NCI-H2029 treated with DMSO at 0.1 percent for 48 hours (cell line): Measurements from ENCODE around the gene NNAT.
"Not testable (repeated sequence)": the region's sequence is repeated elsewhere in the genome, so short reads cannot be mapped to it uniquely, and the experiment has no call there.

Experiments used
- DNase-seq: peaks from one replicate; lab custom pipeline; 2025; lab: John Stamatoyannopoulos, UW

NNAT gene

GRCh38 chr20:37521061-37521771 is at the start of gene NNAT:
NNAT (plus strand) TSS chr20:37521250; CDS start chr20:37521332, 82 bp downstream.
- no peak for DNase-seq

- no peak for DNase-seq
These were observed 49.3 kb upstream of the NNAT start for GRCh38 chr20:37471741-37472235.

GRCh38 chr20:37472435-37472834 is 48.6 kb upstream of the NNAT start:
- not testable (repeated sequence) for DNase-seq

- DNase-seq, result no peak
These were observed 47.6 kb upstream of the NNAT start for GRCh38 chr20:37473249-37474000.

- no peak for DNase-seq
These were observed 46.7 kb upstream of the NNAT start for GRCh38 chr20:37474386-37474785.

- no peak for DNase-seq
These were observed 45.8 kb upstream of the NNAT start for GRCh38 chr20:37475252-37475651.

- no peak for DNase-seq
These were observed 44.0 kb upstream of the NNAT start for GRCh38 chr20:37477041-37477440.

GRCh38 chr20:37479266-37479665 is 41.8 kb upstream of the NNAT start:
- no peak for DNase-seq

- no peak for DNase-seq
These were observed 40.9 kb upstream of the NNAT start for GRCh38 chr20:37479925-37480691.

GRCh38 chr20:37480919-37481318 is 40.1 kb upstream of the NNAT start:
- no peak for DNase-seq

- no peak for DNase-seq
These were observed 39.4 kb upstream of the NNAT start for GRCh38 chr20:37481610-37482009.

- no peak for DNase-seq
These were observed 36.7 kb upstream of the NNAT start for GRCh38 chr20:37484331-37484730.

GRCh38 chr20:37486209-37486608 is 34.8 kb upstream of the NNAT start:
- DNase-seq, result not testable (repeated sequence)

- no peak for DNase-seq
These were observed 30.2 kb upstream of the NNAT start for GRCh38 chr20:37490663-37491350.

GRCh38 chr20:37492096-37492625 is 28.9 kb upstream of the NNAT start:
- DNase-seq, result no peak

GRCh38 chr20:37492945-37493344 is 28.1 kb upstream of the NNAT start:
- DNase-seq, result no peak

GRCh38 chr20:37494301-37494700 is 26.7 kb upstream of the NNAT start:
- no peak for DNase-seq

GRCh38 chr20:37494796-37495195 is 26.3 kb upstream of the NNAT start:
- DNase-seq, result no peak

- DNase-seq, result no peak
These were observed 22.9 kb upstream of the NNAT start for GRCh38 chr20:37498066-37498665.

- peak; percentile 63 for DNase-seq
These were observed 20.7 kb upstream of the NNAT start for GRCh38 chr20:37500311-37500710.

- peak; percentile 92 for DNase-seq
These were observed 19.1 kb upstream of the NNAT start for GRCh38 chr20:37501940-37502339.
